Activated CD4-positive, alpha-beta T cell treated with anti-CD3 and anti-CD28 coated beads, Interleukin-2, Interleukin-6, amounts not matched to agents 100 ng/mL and 50 ng/mL, durations not matched to agents 16 hours and 8 hours (primary cell): ENCODE results near the gene SP140.
"Not testable (repeated sequence)": the region's sequence is repeated elsewhere in the genome, so short reads cannot be mapped to it uniquely, and the experiment has no call there.

Experiments
- DNase-seq: peaks from one replicate; pipeline ENCODE4 v3.0.0-alpha.2; 2020

SP140 gene

DNA sequence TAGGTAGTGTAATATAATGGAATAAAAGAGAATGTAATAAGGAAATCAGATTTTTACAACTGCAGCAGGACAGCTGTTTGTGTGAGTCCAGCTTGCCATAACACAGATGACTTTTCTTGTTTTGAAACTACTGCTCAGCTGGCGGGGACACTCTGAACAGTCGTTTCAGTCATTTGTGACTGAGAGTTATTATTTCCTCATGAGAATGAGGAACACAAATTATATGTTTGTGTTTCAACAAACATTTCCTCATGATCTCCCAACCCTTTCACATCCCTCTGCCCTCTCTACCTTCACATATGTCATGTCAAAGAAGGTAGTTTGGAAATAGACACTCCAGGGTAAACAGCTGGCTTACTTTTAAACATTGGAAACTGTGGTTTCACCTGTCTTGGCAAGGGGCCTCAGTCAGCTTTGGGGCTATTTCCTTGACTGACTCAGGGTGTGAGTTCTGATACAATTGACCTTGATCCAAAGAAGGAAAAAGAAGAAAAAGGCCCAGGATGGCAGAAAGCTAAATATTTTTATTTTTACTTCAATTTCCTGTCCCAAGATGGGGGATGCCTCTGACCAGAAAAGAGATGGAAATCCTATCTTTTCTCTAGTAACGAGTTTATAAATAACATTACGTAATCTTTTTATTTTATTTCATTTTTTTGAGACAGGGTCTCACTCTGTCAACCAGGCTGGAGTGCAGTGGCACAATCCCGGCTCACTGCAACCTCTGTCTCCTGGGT lies 102.0 kb downstream of the SP140 start:
- DNase-seq, result peak; percentile 43

DNA sequence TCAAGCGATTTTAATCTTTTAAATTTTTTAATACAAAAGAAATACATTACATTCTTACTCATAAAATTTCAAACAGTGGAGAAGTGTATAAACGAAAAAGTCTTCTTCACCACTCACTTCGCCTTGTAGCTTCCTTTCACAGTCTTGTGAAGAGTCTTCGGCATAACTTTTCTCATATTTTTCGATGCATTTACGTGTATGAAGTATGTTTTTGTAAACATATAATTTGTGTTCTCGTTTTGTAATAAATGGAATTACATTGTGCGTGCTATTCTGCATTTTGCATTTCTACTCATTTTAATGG lies 102.6 kb downstream of the SP140 start:
- DNase-seq, result no peak

DNA sequence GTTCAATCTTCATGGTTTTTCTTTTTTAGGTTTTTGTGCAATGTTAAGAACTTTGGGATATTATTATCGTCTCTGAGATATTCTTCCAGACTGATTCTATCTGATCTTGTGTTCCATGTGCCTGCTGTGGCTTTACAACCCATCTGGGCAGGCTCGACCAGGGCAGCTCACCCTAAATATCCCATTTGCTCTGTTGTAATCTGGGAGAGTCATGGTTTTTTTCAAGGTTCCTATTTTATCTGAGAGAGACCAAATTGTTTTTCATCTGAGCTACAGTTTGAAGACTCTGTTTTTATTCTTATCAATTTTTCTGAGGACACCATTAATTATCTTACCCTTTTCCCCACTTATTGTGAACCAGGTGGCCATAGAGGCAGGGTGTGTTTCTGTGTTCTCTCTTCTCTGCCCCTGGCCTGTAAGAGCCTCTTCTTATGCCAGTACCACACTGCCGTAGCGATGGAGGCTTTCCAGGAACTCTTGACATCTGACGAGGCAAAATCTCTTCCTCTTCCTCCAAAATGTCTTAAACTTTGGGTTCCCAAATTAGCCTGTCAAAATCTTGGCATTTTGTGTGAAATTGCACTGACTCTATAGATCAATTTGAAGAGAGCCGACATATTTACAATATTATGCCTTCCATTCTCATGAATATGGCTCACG lies 104.5 kb downstream of the SP140 start:
- no peak for DNase-seq

DNA sequence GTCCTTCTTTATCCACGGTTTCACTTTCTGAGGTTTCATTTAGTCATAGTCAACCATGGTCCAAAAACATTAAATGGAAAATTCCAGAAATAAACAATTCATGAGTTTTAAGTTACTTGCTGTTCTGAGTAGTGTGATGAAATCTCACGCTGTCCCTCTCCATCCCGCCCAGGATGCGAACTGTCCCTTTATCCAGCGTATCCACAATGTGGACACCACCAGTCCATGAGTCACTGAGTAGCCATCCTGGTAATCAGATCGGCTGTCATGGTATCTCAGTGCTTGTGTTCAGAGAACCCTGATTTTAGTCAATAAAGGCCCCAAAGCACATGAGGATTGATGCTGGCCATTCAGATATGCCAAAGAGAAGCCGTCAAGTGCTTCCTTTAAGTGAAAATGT lies 105.2 kb downstream of the SP140 start:
- no peak for DNase-seq

DNA sequence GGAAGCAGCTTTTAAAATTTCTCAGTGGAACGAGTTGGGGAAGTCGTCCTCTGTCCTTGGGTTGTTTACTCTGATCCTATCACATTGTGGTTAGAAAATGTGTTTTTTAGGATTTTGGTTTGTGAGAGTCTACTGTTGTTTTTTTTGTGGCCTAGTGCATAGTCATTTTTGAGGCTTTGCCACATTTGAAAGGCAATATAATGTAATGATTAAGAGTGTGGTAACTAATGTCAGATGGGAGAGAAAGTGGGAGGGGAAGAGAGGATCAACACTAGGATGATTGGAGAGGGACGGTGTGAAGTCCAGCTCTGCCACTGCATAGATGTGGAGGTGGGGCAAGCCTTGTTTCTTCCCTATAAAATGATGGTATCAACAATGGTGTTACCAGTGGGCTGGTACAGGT lies 109.9 kb downstream of the SP140 start:
- no peak for DNase-seq

DNA sequence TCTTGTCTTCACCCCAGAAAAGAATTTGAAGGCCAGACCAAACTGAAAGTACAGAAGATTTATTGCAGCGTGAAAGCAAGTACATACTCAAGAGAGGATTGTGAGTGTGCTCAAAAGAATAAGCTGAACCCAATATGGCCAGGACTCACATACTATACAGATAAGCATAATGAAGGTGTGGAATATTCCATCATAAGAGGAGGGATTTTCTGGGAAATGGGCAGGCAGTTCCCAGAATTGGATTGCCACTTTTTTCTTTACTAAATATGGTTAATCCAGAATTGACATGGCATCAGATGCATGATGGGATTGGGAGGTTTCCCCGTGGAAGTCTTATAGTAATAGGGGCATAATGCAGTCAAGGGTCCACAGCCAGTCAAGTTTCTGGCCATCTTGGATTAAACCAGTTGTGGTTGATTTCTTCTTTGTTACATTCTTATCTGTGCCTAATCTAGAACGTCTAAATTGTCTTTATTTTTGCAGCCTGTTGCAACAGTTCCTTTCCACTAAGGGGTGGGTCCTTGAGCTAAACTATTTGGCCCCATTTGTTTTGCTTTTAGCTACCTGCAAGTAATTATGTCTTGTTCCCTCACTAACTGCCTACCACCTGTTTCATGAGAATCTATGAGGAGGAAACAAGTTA lies 110.4 kb downstream of the SP140 start:
- no peak for DNase-seq

DNA sequence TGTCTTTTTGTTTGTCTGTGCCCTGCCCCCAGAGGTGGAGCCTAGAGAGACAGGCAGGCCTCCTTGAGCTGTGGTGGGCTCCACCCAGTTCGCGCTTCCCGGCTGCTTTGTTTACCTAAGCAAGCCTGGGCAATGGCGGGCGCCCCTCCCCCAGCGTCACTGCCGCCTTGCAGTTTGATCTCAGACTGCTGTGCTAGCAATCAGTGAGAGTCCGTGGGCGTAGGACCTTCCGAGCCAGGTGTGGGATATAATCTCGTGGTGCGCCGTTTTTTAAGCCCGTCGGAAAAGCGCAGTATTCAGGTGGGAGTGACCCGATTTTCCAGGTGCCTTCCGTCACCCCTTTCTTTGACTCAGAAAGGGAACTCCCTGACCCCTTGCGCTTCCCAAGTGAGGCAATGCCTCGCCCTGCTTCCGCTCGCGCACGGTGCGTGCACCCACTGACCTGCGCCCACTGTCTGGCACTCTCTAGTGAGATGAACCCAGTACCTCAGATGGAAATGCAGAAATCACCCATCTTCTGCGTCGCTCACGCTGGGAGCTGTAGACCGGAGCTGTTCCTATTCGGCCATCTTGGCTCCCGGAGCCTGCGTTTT lies 116.5 kb downstream of the SP140 start:
- not testable (repeated sequence) for DNase-seq

DNA sequence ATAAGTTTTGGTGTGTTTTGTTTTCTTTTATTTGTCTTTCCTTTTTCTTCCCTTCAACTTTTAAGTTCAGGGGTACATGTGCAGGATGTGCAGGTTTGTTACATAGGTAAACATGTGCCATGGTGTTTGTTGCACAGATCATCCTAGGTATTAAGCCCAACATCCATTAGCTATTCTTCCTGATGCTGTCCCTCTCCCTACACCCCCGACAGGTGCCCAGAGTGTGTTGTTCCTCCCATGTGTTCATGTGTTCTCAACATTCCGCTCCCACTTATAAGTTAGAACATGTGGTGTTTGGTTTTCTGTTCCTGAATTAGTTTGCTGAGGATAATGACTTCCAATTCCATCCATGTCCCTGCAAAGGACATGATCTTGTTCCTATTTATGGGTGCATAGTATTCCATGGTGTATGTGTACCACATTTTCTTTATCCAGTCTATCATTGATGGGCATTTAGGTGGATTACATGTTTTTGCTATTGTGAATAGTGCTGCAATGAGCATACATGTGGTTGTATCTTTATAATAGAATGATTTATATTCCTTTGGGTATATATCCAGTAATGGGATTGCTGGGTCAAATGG lies 117.6 kb downstream of the SP140 start:
- not testable (repeated sequence) for DNase-seq

DNA sequence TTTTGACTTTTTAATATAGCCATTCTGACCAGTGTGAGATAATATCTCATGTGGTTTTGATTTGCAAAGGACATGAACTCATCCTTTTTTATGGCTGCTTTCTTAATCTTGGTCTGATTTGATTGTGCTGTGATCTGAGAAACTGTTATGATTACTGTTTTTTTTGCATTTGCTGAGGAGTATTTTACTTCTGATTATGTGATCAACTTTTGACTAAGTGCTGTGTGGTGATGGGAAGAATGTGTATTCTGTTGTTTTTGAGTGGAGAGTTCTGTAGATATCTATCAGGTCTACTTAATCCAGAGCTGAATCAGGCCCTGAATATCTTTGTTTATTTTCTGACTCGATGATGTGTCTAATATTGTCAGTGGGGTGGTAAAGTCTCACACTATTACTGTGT lies 118.2 kb downstream of the SP140 start:
- peak; percentile 38 for DNase-seq

DNA sequence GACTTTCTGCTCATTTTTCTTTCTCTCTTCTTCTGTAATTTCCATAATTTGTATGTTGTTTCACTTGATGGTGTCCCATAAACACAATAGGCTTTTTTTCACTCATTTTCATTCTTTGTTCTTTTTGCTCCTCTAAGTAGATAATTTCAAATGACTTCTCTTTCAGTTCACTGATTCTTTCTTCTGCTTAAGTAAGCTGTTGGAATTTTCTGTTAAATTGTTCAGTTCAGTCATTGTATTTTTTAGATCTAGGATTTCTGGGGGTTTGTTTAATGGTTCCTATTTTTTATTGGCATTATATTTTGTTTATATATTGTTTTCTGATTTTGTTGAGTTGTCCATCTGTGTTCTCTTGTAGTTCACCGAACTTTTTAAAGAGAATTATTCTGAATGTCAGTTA lies 120.9 kb downstream of the SP140 start:
- DNase-seq, result no peak

DNA sequence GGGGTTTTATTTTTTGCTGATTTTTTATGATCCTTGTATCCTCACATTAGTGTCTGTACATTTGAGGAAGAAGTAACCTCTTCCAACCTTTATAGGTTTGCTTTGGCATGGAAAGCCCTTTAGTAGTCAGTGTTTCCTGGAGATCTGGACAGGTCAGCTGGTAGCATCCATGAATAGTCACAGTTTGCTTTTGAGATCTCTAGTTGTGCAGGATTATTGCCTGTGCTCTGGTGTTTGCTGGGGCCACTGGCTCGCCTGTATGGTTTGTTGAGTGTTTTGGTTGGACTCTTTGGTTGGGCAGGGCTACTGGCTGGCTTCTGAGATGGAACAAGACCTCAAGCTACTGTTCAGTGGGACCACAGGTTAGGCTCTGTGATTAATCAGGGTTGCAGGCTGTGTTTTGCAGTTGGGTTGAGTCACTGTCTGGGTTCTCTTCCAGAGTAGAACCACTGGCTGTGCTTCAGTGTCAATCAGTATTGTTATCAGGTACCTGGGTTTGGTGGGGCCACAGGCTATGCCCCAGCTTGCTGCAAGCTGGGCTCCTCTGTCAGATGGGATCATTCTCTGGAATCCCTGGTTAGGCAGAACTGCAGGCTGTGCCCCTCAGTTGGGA lies 121.5 kb downstream of the SP140 start:
- DNase-seq, result peak; percentile 38

DNA sequence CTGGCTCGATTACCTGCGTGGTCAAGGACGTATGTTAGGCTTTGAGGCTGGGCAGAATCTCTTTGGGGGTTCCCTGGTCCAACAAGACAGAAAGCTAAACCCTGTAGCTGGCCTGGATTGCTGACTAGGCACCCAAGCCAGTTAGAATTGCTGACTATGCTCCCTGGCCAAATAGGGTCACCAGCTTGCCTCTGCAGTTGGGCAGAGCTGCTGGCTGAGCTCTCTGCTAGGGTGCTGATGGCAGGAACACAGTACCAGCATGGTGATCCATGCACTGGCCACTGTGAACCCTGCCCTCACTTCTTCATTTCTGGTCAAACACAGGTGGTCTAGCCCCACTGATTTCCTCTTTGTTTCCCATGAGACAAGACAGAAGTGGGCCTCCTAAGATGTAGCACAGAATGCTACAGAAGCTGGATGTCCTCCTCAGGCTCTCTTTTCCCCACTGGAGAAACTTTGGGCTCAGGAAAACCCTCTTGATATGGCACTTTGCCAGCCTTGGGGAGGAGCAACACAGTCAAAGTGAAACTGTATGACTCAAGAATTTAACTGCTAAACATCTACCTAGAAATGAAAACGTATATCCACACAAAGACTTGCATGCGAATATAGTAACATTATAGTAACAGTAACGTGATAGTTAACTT lies 122.2 kb downstream of the SP140 start:
- peak; percentile 79 for DNase-seq

DNA sequence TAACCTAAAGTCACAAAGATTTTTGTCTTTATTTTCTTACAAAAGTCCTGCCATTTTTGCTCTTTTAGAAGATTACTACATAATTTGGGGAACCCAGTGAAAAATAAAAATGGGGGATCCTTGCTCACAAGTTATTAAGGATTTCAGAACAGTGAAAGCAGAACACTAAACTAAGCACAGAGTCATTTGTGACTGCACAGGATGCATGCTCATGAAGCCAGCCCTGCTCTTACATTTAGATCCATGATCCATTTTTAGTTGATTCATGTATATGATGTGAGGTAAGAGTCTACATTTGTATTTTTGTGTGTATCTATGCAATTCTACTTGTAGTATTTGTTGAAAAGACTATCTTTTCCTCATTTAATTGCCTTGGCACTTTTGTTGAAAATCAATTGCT lies 123.3 kb downstream of the SP140 start:
- peak; percentile 49 for DNase-seq

DNA sequence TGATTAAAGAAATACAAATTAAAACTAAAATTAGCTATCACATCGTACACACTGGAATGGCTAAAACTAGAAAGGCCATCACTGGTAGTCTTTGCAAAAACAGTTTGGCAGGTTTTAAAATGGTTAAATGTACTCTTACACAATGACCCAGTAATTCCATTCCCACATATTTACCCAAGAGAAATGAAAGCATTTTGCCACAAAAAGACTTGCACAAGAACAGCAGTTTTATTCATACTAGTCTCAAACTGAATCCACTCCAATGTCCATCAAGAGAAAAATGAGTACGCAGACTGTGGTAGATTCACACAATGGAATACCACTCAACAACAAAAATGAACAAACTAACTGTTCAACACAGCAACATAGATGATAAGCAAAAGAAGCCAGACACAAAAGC lies 130.5 kb downstream of the SP140 start:
- no peak for DNase-seq

DNA sequence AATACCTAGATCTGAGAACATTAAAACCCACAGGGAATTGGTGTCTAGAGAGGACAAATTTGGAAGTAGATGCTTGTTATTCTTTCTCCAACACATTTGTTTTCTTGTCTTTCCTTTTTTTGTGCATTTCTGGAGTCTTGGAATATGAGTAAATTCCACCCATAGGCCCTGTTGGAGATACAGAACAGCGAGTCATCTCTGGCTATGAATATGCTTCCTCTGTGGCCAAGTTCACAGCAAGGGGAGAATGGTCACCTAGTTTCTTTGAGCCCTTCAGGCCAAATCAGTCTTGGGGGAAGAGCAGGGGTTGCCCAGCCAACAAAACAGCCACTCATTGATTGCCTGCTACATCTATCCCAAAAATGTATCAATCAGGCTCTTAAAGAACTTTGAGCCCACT lies 132.8 kb downstream of the SP140 start:
- DNase-seq, result no peak

DNA sequence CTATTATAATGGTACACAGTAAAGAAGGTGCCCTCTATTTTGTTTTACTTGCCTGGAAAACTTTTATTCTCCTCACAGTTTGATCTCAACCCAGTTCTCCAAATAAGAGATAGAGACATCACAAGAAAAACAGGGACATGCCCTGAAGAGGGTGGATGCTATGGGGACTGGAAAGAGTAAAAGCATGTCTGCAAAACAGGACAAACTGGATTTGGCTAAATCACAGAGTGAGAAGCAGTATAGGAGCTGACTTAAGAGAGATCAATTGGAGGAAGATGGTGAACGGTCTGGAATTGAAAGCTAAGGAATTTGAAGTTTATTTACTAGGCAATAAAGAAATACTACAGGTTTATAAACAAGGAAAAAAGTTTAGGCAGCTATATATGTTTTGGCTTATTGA lies 134.5 kb downstream of the SP140 start:
- DNase-seq, result no peak

DNA sequence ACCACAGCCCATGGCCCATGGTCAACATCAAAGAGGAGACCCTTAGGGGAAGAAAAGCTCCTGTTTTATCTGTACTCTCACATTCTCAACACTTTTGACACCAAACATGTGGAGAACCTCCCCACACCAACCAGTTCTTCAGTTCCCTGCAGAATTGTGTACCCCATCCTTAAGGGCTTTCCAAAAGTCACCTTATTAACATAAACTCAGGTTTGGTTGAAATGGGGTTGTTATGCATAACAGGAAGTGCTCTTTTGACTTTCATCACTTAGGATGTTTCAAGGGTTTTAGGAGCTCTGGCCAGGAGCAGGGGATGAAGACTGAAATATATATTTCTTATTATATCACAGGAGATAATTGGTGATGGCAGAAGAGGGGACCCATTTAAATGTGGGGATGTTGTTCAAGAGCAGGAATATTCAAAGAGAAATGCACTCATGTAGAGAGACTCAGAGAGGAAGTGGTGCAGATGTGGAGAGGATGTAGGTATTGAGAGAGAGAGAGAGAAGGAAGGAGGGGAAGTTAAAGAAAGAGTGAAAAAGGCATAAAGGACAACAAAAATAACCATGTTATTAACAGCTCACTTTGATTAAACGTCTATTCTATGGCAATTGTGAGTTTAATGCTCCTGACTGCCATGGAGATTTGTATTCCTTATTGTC lies 136.6 kb downstream of the SP140 start:
- DNase-seq, result no peak
